CD4-positive, alpha-beta T cell treated with Interleukin-15 for 1 hour (primary cell): ENCODE data around the gene KRT78.
"Not testable (repeated sequence)": the region's sequence is repeated elsewhere in the genome, so short reads cannot be mapped to it uniquely, and the experiment has no call there.

ENCODE experiments used
- DNase-seq: peaks from one replicate; pipeline ENCODE4 v3.0.0-alpha.2; 2020

Gene KRT78

DNA sequence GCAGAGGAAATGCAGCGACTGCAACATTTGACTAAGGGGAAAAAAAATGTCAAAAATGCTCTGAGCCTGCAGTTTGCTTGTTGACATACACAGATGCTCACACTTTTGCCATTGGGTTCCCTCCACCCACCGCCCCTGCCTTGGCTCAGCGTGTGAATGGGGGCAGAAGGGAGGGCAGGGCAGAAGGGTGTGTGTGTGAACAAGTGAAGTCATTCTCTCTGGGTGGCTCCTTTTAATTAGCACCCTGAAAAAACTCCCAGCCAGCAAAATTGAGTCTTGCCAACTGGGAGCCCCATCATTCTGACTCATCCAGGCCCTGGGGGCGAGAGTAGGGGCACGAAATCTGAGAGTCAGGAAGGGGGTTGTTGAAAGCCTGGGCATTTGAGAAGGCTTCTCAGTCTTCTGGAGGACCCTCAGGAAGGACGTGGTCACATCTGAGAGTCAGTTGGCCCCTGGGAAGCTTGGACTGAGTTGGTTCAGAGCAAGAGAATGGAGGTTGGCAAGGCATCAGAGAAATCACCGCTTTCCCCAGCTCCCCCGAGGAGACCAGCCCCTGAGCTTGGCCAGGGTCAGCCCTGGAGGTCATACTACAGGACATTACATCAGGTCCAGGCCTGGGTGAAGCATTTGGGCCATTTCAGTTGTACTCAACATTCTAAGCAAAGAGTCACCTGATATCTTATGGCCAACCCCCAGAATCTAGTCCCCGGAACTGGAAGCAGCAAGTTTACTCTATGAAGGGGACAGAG is 22.7 kb upstream of the KRT78 start:
- DNase-seq: peak; percentile 53

GRCh38 chr12:52870361-52871290 is 21.8 kb upstream of the KRT78 start:
- peak; percentile 66 for DNase-seq

GRCh38 chr12:52867642-52868041 is 18.8 kb upstream of the KRT78 start:
- peak; percentile 59 for DNase-seq

- no peak for DNase-seq
Measured at GRCh38 chr12:52867152-52867551, 18.4 kb upstream of the KRT78 start.

GRCh38 chr12:52865090-52865944 is 16.5 kb upstream of the KRT78 start:
- DNase-seq: no peak

GRCh38 chr12:52862023-52862422 is 13.2 kb upstream of the KRT78 start:
- DNase-seq: no peak

DNA sequence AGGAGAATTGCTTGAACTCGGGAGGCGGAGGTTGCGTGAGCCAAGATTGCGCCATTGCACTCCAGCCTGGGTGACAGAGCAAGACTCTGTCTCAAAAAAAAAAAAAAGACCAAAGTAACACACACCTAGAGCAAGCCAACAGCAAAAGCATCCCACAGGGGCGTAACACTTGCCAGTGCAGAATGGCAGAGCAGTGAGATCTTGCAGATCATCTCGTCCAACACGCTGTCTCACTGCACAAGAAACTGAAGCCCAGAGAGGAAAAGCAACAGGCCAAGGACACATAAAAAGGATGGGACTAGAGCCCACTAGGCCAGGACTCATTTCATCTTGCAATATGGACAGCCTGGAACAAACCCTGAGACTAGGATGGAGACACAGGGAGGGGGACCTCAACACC is 12.7 kb upstream of the KRT78 start:
- no peak for DNase-seq

DNA sequence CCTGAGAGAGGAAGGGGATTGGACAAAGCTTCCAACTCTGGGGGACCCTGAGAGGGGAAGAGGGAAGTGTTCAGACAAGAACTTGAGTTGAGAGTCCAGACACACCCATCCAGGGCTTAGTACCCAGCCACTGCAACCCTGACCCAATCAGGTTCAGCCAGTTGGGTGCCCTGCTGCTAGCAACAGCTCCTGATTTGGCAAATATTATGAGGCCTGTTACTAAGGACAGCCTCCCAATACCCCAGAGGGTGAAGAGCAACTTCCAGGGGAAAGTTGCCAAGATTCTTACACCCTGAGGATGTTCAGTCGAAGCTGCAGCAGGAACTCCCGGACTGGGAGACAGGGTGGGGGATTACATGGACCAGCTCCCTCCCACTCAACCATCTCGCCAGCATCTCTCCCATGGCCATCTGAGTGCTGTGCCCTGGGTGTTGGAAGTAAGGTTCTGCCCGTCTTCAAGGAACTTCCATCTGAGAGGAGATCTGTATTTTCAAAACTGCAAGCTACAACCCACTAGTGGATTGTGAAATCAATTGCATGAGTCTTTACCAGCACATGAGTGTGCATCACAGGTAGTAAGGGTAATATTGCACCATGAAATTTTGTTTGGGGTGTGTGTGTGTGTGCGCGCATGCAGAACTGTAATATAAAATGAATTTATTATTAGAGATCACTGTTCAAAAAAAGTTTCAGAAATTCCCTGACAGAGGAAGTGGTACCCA is 11.5 kb upstream of the KRT78 start:
- DNase-seq: no peak

DNA sequence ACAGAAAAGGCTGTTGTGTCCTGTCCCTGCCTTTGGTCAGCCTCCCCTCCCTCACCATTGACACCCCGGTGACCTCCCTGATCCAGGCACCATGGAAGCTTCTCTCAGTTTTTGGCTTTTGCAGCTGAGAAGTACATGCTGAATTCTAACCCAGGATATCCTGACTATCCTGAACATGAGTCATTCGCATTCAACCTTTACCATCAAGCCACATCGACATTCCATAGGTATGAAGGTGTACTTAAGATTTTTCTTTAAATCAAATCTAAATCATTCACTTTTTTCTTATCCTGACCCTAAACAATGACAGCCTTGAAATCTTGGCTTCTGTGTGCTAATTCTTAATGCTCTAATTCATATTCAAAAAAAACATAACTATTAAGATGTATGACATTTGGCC is 8.7 kb upstream of the KRT78 start:
- no peak for DNase-seq

GRCh38 chr12:52856787-52857186 is 8.0 kb upstream of the KRT78 start:
- no peak for DNase-seq

DNA sequence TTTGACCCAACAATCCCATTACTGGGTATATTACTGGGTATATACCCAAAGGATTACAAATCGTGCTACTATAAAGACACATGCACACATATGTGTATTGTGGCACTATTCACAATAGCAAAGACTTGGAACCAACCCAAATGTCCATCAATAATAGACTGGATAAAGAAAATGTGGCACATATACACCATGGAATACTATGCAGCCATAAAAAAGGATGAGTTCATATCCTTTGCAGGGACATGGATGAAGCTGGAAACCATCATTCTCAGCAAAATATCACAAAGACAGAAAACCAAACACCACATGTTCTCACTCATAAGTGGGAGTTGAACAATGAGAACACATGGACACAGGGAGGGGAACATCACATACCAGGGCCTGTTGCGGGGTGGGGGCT is 7.3 kb upstream of the KRT78 start:
- DNase-seq: not testable (repeated sequence)

- no peak for DNase-seq
Measured at GRCh38 chr12:52851787-52852186, 3.0 kb upstream of the KRT78 start.

GRCh38 chr12:52850681-52851080 is 1.9 kb upstream of the KRT78 start:
- no peak for DNase-seq

DNA sequence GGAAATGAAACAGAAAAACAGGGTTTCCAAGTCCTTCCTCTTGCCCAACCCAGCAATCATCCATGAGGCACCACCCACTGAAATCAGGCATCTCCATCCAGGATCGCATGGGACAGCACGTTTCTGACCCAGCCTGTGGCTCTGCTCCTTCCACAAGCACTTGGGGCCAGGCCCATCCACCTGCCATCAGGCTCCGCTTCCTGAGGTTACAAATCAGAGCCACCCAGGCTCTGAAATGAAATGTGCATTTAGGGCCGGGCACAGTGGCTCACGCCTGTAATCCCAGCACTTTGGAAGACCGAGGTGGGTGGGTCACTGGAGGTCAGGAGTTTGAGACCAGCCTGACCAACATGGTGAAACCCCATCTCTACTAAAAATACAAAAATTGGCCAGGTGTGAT is 717 bp upstream of the KRT78 start:
- no peak for DNase-seq

GRCh38 chr12:52847335-52848102 is 1.3 kb downstream of the KRT78 start:
- no peak for DNase-seq

GRCh38 chr12:52846356-52846970 is 2.3 kb downstream of the KRT78 start:
- no peak for DNase-seq

DNA sequence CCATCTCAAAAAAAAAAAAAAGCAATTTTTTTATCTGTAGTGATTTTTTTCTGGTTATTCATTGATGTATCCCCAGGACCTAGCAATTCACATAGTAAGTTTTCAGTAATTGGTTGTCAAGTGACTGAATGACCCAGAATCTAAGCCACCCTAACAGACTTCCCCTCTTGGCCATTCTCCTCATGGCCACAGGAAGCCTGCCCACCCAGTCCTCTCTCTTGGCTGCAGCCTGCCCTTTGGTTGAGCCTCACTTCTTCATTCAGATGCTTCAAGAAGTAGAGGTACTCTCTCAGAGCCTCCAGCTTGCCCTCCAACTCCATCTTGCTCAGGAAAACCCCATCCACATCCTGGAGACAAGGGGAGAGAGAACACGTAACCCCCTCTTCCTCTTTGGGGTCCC is 2.8 kb downstream of the KRT78 start:
- DNase-seq: no peak

DNA sequence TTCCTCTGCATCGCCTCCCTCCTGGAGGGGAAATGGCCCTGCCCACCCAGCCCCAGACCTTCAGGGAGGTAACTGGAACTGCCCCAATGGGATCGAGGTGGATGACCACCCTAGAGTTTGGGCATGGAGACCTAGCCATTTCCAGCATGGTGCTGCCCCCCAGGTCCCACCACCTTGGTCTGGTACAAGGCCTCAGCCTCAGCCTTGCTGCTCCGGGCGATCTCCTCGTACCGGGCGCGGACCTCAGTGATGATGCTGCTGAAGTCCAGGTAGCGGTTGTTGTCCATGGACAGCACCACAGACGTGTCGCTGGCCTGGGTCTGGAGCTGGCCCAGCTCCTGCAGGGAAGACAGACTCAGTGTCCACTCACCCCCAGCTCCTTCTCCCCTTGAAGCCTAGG is 4.4 kb downstream of the KRT78 start:
- DNase-seq: no peak

- no peak for DNase-seq
Measured at GRCh38 chr12:52839436-52840105, 9.2 kb downstream of the KRT78 start.

GRCh38 chr12:52838609-52839435 is 10.0 kb downstream of the KRT78 start:
- no peak for DNase-seq
